PC-9 (cell line): ENCODE measurements around the gene RNU7-1.

Experiments used
- EZH2 ChIP-seq: fragments of 200-600 bp; sonication (generic); IDR thresholded peaks from 2 replicates; pipeline ENCODE4 v1.8.0; 2017; ENCODE audit warnings: antibody characterized with exemption, low read depth
- TF ChIP-seq, protein P1 (sequence below): fragments of 200-600 bp; sonication (generic); conservative IDR thresholded peaks from 2 replicates; pipeline ENCODE4 v1.6.1; 2017; ENCODE audit warnings: mixed run types, antibody characterized with exemption, mild to moderate bottlenecking, moderate library complexity

GRCh38 chr12:6980740-6981139, 37.1 kb downstream of the RNU7-1 start:
- TF ChIP-seq EZH2: no peak
- TF ChIP-seq, protein P1, sequence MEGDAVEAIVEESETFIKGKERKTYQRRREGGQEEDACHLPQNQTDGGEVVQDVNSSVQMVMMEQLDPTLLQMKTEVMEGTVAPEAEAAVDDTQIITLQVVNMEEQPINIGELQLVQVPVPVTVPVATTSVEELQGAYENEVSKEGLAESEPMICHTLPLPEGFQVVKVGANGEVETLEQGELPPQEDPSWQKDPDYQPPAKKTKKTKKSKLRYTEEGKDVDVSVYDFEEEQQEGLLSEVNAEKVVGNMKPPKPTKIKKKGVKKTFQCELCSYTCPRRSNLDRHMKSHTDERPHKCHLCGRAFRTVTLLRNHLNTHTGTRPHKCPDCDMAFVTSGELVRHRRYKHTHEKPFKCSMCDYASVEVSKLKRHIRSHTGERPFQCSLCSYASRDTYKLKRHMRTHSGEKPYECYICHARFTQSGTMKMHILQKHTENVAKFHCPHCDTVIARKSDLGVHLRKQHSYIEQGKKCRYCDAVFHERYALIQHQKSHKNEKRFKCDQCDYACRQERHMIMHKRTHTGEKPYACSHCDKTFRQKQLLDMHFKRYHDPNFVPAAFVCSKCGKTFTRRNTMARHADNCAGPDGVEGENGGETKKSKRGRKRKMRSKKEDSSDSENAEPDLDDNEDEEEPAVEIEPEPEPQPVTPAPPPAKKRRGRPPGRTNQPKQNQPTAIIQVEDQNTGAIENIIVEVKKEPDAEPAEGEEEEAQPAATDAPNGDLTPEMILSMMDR: no peak
